WTC11 (cell line): Measurements from ENCODE around the gene SLC7A8. TPM values are rescaled to one million over a fixed set of nuclear protein-coding genes. Genes with fewer than 3 reads are reported as not detected.
A peak's percentile ranks its signal among the peaks of the same experiment; 100 is the strongest.

ENCODE experiments used
- ATAC-seq: fragments of 200-7000 bp; cut with Tn5 transposase; 2 replicates; pipeline ENCODE4 v1.10.0; 2021; ENCODE audit warnings: mild to moderate bottlenecking, moderate library complexity
- CTCF ChIA-PET: fragments of 300-600 bp; sonication (Branson Sonifier 250); formaldehyde crosslinking; loops from one replicate; lab custom pipeline; 2021; ENCODE audit warnings: antibody characterized with exemption; lab: Charles Lee
- POLR2A ChIA-PET: fragments of 350-600 bp; sonication (Branson Sonifier 250); formaldehyde crosslinking; loops from one replicate; lab custom pipeline; 2021; ENCODE audit warnings: antibody characterized with exemption; lab: Charles Lee
- DNase-seq: peaks from one replicate; pipeline ENCODE4 v3.0.0; 2021; ENCODE audit warnings: low spot score
- H3K27ac Mint-ChIP-seq: 2 replicates; pipeline ENCODE4 v1.8.0; 2021; ENCODE audit warnings: mixed read lengths
- H3K27me3 Mint-ChIP-seq: 2 replicates; pipeline ENCODE4 v1.8.0; 2021; ENCODE audit warnings: low read depth, mild to moderate bottlenecking, moderate library complexity, mixed read lengths
- H3K36me3 Mint-ChIP-seq: 2 replicates; pipeline ENCODE4 v1.8.0; 2021; ENCODE audit warnings: mixed read lengths
- H3K4me1 Mint-ChIP-seq: 2 replicates; pipeline ENCODE4 v1.8.0; 2022; ENCODE audit warnings: mixed read lengths
- H3K4me3 Mint-ChIP-seq: 2 replicates; pipeline ENCODE4 v1.8.0; 2021; ENCODE audit warnings: mild to moderate bottlenecking, moderate library complexity, mixed read lengths
- H3K9me3 Mint-ChIP-seq: 2 replicates; pipeline ENCODE4 v1.8.0; 2021; ENCODE audit warnings: mixed read lengths
- ATF1 ChIP-seq: sonication (generic); formaldehyde crosslinking; IDR thresholded peaks from 2 replicates; pipeline ENCODE4 v1.8.1; 2023; ENCODE audit warnings: mild to moderate bottlenecking, moderate library complexity, missing genetic modification reagents
- CREM ChIP-seq: sonication (generic); formaldehyde crosslinking; IDR thresholded peaks from 2 replicates; pipeline ENCODE4 v1.8.1; 2022; ENCODE audit warnings: mild to moderate bottlenecking, missing genetic modification reagents, moderate library complexity
- ELF4 ChIP-seq: sonication (generic); formaldehyde crosslinking; IDR thresholded peaks from 2 replicates; pipeline ENCODE4 v1.8.1; 2022; ENCODE audit warnings: low read depth, mild to moderate bottlenecking, moderate library complexity, missing genetic modification reagents
- GRHL2 ChIP-seq: fragments of 250-450 bp; sonication (Bioruptor Pico); IDR thresholded peaks from 2 replicates; pipeline ENCODE4 v1.8.0; 2022; ENCODE audit warnings: mild to moderate bottlenecking, moderate library complexity; ENCODE audit not compliant: insufficient replicate concordance, severe bottlenecking
- GTF2I ChIP-seq: fragments of 250-450 bp; sonication (Bioruptor Pico); conservative IDR thresholded peaks from 2 replicates; pipeline ENCODE4 v1.4.0; 2021; ENCODE audit warnings: mild to moderate bottlenecking
- MYBL2 ChIP-seq: sonication (generic); formaldehyde crosslinking; IDR thresholded peaks from 2 replicates; pipeline ENCODE4 v1.8.1; 2023; ENCODE audit warnings: mild to moderate bottlenecking, moderate library complexity, missing genetic modification reagents
- NFATC4 ChIP-seq: fragments of 250-450 bp; sonication (Bioruptor Pico); IDR thresholded peaks from 2 replicates; pipeline ENCODE4 v1.9.0; 2021; ENCODE audit warnings: mild to moderate bottlenecking
- NFE2L1 ChIP-seq: sonication (generic); formaldehyde crosslinking; IDR thresholded peaks from 2 replicates; pipeline ENCODE4 v1.8.1; 2023; ENCODE audit warnings: missing genetic modification reagents
- NR3C1 ChIP-seq: sonication (generic); formaldehyde crosslinking; conservative IDR thresholded peaks from 2 replicates; pipeline ENCODE4 v1.8.1; 2023; ENCODE audit warnings: low read depth, mild to moderate bottlenecking, missing genetic modification reagents
- RELA ChIP-seq: sonication (generic); formaldehyde crosslinking; IDR thresholded peaks from 2 replicates; pipeline ENCODE4 v1.8.1; 2022; ENCODE audit warnings: missing genetic modification reagents, mild to moderate bottlenecking, borderline replicate concordance
- SMAD3 ChIP-seq: sonication (generic); formaldehyde crosslinking; IDR thresholded peaks from 2 replicates; pipeline ENCODE4 v1.8.0; 2022; ENCODE audit warnings: missing genetic modification reagents, mild to moderate bottlenecking, borderline replicate concordance
- TEAD1 ChIP-seq: sonication (generic); formaldehyde crosslinking; IDR thresholded peaks from 2 replicates; pipeline ENCODE4 v1.8.0; 2022; ENCODE audit warnings: mild to moderate bottlenecking, missing genetic modification reagents
- TP53 ChIP-seq: sonication (generic); formaldehyde crosslinking; IDR thresholded peaks from 2 replicates; pipeline ENCODE4 v1.8.1; 2023; ENCODE audit warnings: mild to moderate bottlenecking, missing genetic modification reagents
- ZNF317 ChIP-seq: sonication (generic); formaldehyde crosslinking; IDR thresholded peaks from 2 replicates; pipeline ENCODE4 v1.8.1; 2023; ENCODE audit warnings: low read depth, mild to moderate bottlenecking, moderate library complexity, missing genetic modification reagents, borderline replicate concordance
- ZNF396 ChIP-seq: fragments of 250-450 bp; sonication (Bioruptor Pico); IDR thresholded peaks from 2 replicates; pipeline ENCODE4 v1.8.0; 2021; ENCODE audit warnings: mild to moderate bottlenecking, moderate library complexity, borderline replicate concordance
- total RNA-seq: library from RNA; stranded (reverse); gene quantifications from 3 replicates; pipeline ENCODE4 v1.2.3, GENCODE V29; 2021
- TF ChIP-seq, protein P1 (sequence below): fragments of 250-450 bp; sonication (Bioruptor Pico); IDR thresholded peaks from 2 replicates; pipeline ENCODE4 v1.9.0; 2021; ENCODE audit warnings: mild to moderate bottlenecking, borderline replicate concordance
- TF ChIP-seq, protein P2 (sequence below): sonication (generic); formaldehyde crosslinking; IDR thresholded peaks from 2 replicates; pipeline ENCODE4 v1.8.0; 2023; ENCODE audit warnings: missing genetic modification reagents
- TF ChIP-seq, protein P3 (sequence below): sonication (generic); formaldehyde crosslinking; IDR thresholded peaks from 2 replicates; pipeline ENCODE4 v1.8.1; 2022; ENCODE audit warnings: low read depth, missing genetic modification reagents, borderline replicate concordance
- TF ChIP-seq, protein P4 (sequence below): fragments of 250-450 bp; sonication (Bioruptor Pico); IDR thresholded peaks from 2 replicates; pipeline ENCODE4 v1.8.0; 2021; ENCODE audit warnings: mild to moderate bottlenecking

Gene SLC7A8
- total RNA-seq, 1 experiment from 2014 or later = 207 TPM

DNA sequence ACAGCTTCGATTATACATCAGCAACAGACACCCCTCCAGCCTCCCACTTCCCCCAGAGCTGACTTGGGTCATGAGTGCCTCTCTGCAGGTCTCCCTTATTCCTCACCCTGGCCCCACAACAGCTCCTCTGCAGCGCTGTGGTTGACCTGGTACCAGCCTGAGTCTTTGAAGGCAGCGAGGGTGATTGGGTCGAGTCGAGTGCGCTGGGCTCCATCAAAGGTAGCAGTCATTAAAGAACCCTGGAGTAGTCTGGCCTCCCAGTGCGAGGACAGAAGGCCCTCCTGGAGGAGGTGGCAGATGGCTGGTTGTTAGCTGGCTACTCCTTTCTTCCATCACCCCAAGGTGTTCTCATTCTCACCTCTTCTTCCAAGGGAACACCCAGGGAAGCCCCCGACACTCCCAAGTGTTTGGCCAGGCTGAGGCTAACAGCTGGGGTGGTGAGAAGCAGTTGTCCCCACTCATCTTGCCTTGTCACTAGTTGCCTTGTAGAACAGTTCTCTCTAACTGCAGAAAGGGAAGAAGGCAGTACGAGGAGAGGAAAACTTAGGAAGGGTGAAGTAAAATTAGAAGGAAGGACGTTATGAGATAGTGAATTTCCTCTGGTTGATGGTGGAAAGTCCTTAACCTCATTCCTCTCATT lies 81.4 kb downstream of the SLC7A8 start (continued):
- TF ChIP-seq, protein P1, sequence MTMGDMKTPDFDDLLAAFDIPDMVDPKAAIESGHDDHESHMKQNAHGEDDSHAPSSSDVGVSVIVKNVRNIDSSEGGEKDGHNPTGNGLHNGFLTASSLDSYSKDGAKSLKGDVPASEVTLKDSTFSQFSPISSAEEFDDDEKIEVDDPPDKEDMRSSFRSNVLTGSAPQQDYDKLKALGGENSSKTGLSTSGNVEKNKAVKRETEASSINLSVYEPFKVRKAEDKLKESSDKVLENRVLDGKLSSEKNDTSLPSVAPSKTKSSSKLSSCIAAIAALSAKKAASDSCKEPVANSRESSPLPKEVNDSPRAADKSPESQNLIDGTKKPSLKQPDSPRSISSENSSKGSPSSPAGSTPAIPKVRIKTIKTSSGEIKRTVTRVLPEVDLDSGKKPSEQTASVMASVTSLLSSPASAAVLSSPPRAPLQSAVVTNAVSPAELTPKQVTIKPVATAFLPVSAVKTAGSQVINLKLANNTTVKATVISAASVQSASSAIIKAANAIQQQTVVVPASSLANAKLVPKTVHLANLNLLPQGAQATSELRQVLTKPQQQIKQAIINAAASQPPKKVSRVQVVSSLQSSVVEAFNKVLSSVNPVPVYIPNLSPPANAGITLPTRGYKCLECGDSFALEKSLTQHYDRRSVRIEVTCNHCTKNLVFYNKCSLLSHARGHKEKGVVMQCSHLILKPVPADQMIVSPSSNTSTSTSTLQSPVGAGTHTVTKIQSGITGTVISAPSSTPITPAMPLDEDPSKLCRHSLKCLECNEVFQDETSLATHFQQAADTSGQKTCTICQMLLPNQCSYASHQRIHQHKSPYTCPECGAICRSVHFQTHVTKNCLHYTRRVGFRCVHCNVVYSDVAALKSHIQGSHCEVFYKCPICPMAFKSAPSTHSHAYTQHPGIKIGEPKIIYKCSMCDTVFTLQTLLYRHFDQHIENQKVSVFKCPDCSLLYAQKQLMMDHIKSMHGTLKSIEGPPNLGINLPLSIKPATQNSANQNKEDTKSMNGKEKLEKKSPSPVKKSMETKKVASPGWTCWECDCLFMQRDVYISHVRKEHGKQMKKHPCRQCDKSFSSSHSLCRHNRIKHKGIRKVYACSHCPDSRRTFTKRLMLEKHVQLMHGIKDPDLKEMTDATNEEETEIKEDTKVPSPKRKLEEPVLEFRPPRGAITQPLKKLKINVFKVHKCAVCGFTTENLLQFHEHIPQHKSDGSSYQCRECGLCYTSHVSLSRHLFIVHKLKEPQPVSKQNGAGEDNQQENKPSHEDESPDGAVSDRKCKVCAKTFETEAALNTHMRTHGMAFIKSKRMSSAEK (CRISPR knock-in tag) = no peak
- TF ChIP-seq RELA (CRISPR knock-in tag) = no peak
- TF ChIP-seq, all 79 proteins: peak for 0

DNA sequence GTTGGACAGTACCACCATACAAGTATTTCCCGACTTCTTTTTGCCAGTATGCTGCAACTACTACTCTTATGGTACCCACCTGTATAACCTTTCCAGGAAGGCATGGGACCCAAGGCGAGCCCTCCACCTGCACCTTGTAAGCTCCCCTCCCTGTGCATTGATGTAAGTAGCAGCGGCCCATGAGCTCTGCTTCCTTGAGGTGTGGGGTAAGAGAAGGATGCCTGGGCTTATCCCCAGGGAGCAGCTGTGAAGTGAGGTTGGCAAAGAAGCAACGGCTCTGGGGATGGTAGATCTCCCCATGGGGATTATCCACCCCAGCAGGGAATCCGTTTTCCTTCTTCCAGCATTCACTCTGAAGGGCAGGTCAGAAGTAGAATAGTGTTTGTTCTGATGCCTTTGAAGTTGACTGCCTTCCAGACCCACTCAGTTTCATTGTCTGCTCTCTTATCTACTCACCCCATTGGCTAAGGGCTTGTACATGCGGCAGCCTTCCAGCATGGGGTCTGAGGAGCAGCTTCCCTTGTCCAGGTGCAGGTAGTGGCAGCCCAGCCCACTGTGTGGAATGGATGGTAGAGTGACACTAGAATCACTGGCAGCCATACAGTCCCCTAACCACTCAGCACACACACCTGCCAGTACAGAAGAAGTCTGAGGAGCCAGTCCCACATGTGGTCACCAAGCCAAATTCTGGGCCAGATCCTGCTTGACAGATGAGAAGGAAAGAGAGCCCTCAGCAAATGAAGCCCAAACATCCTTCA lies 82.1 kb downstream of the SLC7A8 start:
- CTCF ChIA-PET = interaction anchor here (0.8 to 6.9 kb wide), 5 partner anchors 8 to 44 kb away, joined by 3 to 43 read pairs (median 3); no protein-coding TSS in a partner anchor
- no peak overlapping the region for H3K4me3 Mint-ChIP-seq
- H3K27ac Mint-ChIP-seq = no peak overlapping the region
- H3K27me3 Mint-ChIP-seq = peaks cover 15% of the 10 kb centered on the region
- H3K36me3 Mint-ChIP-seq = peaks cover 24% of the 10 kb centered on the region
- DNase-seq (no peak), ATAC-seq (no peak)
- POLR2A ChIA-PET = no interaction called here
- peaks cover 60% of the 10 kb centered on the region for H3K4me1 Mint-ChIP-seq
- no peaks in the 10 kb centered on the region for H3K9me3 Mint-ChIP-seq
- TF ChIP-seq SMAD3 (CRISPR knock-in tag) (no peak), NFE2L1 (CRISPR knock-in tag) (no peak), ZNF317 (CRISPR knock-in tag) (no peak), MYBL2 (CRISPR knock-in tag) (no peak)

DNA sequence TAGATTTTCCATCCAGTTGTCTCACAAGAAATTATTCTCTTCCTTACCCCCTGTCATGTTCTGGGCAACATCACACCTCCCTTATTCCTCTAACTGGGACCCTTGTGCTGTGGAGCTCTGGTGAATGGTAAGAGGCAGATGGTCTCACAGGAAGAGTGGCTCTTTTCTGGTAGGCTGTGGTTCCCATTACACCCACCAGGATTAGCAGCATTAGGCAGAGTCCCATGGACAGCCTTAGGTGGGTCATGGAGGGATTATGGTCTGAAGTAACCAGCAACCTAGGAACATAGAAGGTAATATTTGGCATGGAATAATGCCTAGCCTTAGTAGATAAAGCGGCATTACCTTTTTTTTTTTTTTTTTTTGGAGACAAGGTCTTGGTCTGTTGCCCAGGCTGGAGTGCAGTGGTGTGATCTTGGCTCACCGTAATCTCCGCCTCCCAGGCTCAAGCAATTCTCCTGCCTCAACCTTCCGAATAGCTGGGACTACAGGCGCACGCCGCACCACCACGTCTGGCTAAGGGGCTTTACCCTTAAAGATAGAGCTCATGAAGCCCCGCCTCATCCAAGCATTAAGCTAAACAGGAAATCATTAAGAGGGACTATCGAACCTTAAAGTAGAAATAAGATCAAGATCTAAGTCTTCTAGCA lies 84.1 kb downstream of the SLC7A8 start:
- peaks cover 11% of the 10 kb centered on the region for H3K27me3 Mint-ChIP-seq
- ChIA-PET POLR2A (no interaction called here), CTCF (interaction anchor here (0.7 to 6.9 kb wide), 7 partner anchors 13 to 280 kb away, joined by 3 to 43 read pairs (median 5); no protein-coding TSS in a partner anchor)
- 0 out of 2 replicates have a peak overlapping the region, but pooled peaks have one; percentile 23 for H3K27ac Mint-ChIP-seq
- no peaks in the 10 kb centered on the region for H3K9me3 Mint-ChIP-seq
- H3K36me3 Mint-ChIP-seq = peaks cover 24% of the 10 kb centered on the region
- no peak overlapping the region for H3K4me3 Mint-ChIP-seq
- TF ChIP-seq, protein P2, sequence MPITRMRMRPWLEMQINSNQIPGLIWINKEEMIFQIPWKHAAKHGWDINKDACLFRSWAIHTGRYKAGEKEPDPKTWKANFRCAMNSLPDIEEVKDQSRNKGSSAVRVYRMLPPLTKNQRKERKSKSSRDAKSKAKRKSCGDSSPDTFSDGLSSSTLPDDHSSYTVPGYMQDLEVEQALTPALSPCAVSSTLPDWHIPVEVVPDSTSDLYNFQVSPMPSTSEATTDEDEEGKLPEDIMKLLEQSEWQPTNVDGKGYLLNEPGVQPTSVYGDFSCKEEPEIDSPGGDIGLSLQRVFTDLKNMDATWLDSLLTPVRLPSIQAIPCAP (CRISPR knock-in tag) = no peak
- TF ChIP-seq, protein P3, sequence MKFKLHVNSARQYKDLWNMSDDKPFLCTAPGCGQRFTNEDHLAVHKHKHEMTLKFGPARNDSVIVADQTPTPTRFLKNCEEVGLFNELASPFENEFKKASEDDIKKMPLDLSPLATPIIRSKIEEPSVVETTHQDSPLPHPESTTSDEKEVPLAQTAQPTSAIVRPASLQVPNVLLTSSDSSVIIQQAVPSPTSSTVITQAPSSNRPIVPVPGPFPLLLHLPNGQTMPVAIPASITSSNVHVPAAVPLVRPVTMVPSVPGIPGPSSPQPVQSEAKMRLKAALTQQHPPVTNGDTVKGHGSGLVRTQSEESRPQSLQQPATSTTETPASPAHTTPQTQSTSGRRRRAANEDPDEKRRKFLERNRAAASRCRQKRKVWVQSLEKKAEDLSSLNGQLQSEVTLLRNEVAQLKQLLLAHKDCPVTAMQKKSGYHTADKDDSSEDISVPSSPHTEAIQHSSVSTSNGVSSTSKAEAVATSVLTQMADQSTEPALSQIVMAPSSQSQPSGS = no peak
- no peak for TF ChIP-seq ATF1 (CRISPR knock-in tag)
- no peak for TF ChIP-seq CREM (CRISPR knock-in tag)
- no peak for TF ChIP-seq GTF2I (CRISPR knock-in tag)
- TF ChIP-seq TEAD1 (CRISPR knock-in tag) = no peak
- TF ChIP-seq GRHL2 (CRISPR knock-in tag) = no peak
- TF ChIP-seq, protein P4, sequence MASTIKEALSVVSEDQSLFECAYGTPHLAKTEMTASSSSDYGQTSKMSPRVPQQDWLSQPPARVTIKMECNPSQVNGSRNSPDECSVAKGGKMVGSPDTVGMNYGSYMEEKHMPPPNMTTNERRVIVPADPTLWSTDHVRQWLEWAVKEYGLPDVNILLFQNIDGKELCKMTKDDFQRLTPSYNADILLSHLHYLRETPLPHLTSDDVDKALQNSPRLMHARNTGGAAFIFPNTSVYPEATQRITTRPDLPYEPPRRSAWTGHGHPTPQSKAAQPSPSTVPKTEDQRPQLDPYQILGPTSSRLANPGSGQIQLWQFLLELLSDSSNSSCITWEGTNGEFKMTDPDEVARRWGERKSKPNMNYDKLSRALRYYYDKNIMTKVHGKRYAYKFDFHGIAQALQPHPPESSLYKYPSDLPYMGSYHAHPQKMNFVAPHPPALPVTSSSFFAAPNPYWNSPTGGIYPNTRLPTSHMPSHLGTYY (CRISPR knock-in tag) = no peak
- TF ChIP-seq NFATC4 (CRISPR knock-in tag) = no peak
- TF ChIP-seq ZNF396 = no peak
- no peak for TF ChIP-seq ELF4 (CRISPR knock-in tag)
- TF ChIP-seq TP53 (CRISPR knock-in tag) = no peak
- no peak for TF ChIP-seq NR3C1 (CRISPR knock-in tag)
- TF ChIP-seq, all 79 proteins: peak for 0
- DNase-seq (no peak), ATAC-seq (no peak)
- peaks cover 46% of the 10 kb centered on the region for H3K4me1 Mint-ChIP-seq
